Measurements from ENCODE around the gene AGO3.

- TF ChIP-seq REST (IDR thresholded peaks at IDR 0.05) (no peak), MAX (IDR thresholded peaks at IDR 0.05) (no peak), SP1 (IDR thresholded peaks at IDR 0.05) (no peak), FOXA2 (IDR thresholded peaks at IDR 0.05) (no peak), RAD21 (IDR thresholded peaks at IDR 0.05) (no peak), GABPA (IDR thresholded peaks at IDR 0.05 in 1 of 2, conservative IDR thresholded peaks at IDR 0.05 in 1 of 2) (no peak), EGR1 (IDR thresholded peaks at IDR 0.05; ENCODE audit: low read depth in 2 of 2) (no peak), JUND (IDR thresholded peaks at IDR 0.05) (no peak), YY1 (IDR thresholded peaks at IDR 0.05) (no peak), RXRA (IDR thresholded peaks at IDR 0.05) (no peak)
- TF ChIP-seq, protein P1, sequence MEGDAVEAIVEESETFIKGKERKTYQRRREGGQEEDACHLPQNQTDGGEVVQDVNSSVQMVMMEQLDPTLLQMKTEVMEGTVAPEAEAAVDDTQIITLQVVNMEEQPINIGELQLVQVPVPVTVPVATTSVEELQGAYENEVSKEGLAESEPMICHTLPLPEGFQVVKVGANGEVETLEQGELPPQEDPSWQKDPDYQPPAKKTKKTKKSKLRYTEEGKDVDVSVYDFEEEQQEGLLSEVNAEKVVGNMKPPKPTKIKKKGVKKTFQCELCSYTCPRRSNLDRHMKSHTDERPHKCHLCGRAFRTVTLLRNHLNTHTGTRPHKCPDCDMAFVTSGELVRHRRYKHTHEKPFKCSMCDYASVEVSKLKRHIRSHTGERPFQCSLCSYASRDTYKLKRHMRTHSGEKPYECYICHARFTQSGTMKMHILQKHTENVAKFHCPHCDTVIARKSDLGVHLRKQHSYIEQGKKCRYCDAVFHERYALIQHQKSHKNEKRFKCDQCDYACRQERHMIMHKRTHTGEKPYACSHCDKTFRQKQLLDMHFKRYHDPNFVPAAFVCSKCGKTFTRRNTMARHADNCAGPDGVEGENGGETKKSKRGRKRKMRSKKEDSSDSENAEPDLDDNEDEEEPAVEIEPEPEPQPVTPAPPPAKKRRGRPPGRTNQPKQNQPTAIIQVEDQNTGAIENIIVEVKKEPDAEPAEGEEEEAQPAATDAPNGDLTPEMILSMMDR (IDR thresholded peaks at IDR 0.05; ENCODE audit: low read depth, low read length, missing input control), result no peak
- TF ChIP-seq, protein P2, sequence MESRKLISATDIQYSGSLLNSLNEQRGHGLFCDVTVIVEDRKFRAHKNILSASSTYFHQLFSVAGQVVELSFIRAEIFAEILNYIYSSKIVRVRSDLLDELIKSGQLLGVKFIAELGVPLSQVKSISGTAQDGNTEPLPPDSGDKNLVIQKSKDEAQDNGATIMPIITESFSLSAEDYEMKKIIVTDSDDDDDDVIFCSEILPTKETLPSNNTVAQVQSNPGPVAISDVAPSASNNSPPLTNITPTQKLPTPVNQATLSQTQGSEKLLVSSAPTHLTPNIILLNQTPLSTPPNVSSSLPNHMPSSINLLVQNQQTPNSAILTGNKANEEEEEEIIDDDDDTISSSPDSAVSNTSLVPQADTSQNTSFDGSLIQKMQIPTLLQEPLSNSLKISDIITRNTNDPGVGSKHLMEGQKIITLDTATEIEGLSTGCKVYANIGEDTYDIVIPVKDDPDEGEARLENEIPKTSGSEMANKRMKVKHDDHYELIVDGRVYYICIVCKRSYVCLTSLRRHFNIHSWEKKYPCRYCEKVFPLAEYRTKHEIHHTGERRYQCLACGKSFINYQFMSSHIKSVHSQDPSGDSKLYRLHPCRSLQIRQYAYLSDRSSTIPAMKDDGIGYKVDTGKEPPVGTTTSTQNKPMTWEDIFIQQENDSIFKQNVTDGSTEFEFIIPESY (IDR thresholded peaks at IDR 0.05), result no peak
These were observed 4.8 kb downstream of the AGO3 start for GRCh38 chr1:35935442-35936388.

Measured in liver (tissue), 3 donors.